K562 (cell line): ENCODE results near the gene MUC3A. TPM values are rescaled to one million over a fixed set of nuclear protein-coding genes. Genes with fewer than 3 reads are reported as not detected.

Source experiments
- ATAC-seq: fragments of 200-7000 bp; cut with Tn5 transposase; 3 replicates; pipeline ENCODE4 v1.9.1; 2020; ENCODE audit warnings: moderate library complexity
- BruUV-seq: library from RNA; stranded (reverse); fragments of 400-500 nt; replicated peaks from 2 replicates; lab custom pipeline; 2021; lab: Mats Ljungman, UMichigan
- CTCF ChIA-PET: fragments of 300-600 bp; formaldehyde crosslinking; extraction: SDS; loops from one replicate; lab custom pipeline; 2021; ENCODE audit warnings: low intra/inter-chr PET ratio; lab: Yijun Ruan, JAX
- POLR2A ChIA-PET: fragments of 300-600, 350-650 bp; sonication (Branson Sonifier 250); formaldehyde crosslinking; extraction: SDS; loops from one replicate; lab custom pipeline; 2021; ENCODE audit warnings: antibody characterized with exemption, inconsistent platforms; lab: Yijun Ruan, JAX
- DNase-seq, 4 experiments: peaks; one replicate each; pipeline versions ENCODE4 v3.0.0 to v3.0.0-alpha.2; 2011 to 2018; ENCODE audit warnings: low spot score in 3 of 4, mixed read lengths in 3 of 4; ENCODE audit errors: extremely low read depth in 1 of 4
- FAIRE-seq: peaks from 2 replicates; lab custom pipeline; 2011; peaks lifted over from hg19 to GRCh38; lab: Jason Lieb, UNC
- H2AFZ ChIP-seq: 2 replicates; pipeline ENCODE4 v1.6.0; 2011; ENCODE audit warnings: low read depth, low read length, control low read depth, inconsistent platforms
- H3K27ac ChIP-seq: fragments of 200-600 bp; 3 replicates; pipeline ENCODE4 v1.8.0; 2011; ENCODE audit warnings: low read depth, mild to moderate bottlenecking, control low read depth, inconsistent platforms, low read length, moderate library complexity, mixed read lengths; ENCODE audit errors: extremely low read depth
- H3K27me3 ChIP-seq, 2 experiments: fragments of 300-600 bp in 1 of 2; 2 replicates in 1 of 2; 3 replicates in 1 of 2; pipeline versions ENCODE4 v1.6.0 to v1.8.0; 2011; ENCODE audit warnings: inconsistent platforms in 2 of 2, low read length in 2 of 2, mild to moderate bottlenecking in 1 of 2, mixed read lengths in 1 of 2, moderate library complexity in 1 of 2; ENCODE audit not compliant: control insufficient read depth in 2 of 2, insufficient read depth in 2 of 2
- H3K36me3 ChIP-seq: fragments of 300-600 bp; 3 replicates; pipeline ENCODE4 v1.8.0; 2011; ENCODE audit warnings: mild to moderate bottlenecking, low read length, inconsistent platforms; ENCODE audit not compliant: control insufficient read depth, insufficient read depth
- H3K4me1 ChIP-seq, 2 experiments: fragments of 200-600 bp in 1 of 2; replicated peaks in 1 of 2; 2 replicates in 1 of 2; 3 replicates in 1 of 2; pipeline versions ENCODE4 v1.5.1 to v1.8.0; 2011; ENCODE audit warnings: inconsistent platforms in 2 of 2, low read length in 2 of 2, mild to moderate bottlenecking in 1 of 2, mixed read lengths in 1 of 2, moderate library complexity in 1 of 2; ENCODE audit not compliant: control insufficient read depth in 2 of 2, insufficient read depth in 2 of 2
- H3K4me2 ChIP-seq: 2 replicates; pipeline ENCODE4 v1.6.1; 2011; ENCODE audit warnings: low read length, control low read depth, inconsistent platforms, mixed read lengths; ENCODE audit not compliant: insufficient read depth
- H3K4me3 ChIP-seq: fragments of 200-600 bp; sonication (generic), shearing (Covaris generic); 2 replicates; pipeline ENCODE4 v1.5.1; 2016; ENCODE audit warnings: control low read depth, inconsistent platforms
- H3K79me2 ChIP-seq: fragments of 200-600 bp; 3 replicates; pipeline ENCODE4 v1.8.0; 2011; ENCODE audit warnings: low read length, inconsistent platforms; ENCODE audit not compliant: control insufficient read depth, insufficient read depth
- H3K9ac ChIP-seq, 2 experiments: 2 replicates each; pipeline versions ENCODE4 v1.6.0 to v1.6.1; 2011; ENCODE audit warnings: low read depth in 2 of 2, low read length in 2 of 2, control low read depth in 1 of 2, inconsistent platforms in 1 of 2, mild to moderate bottlenecking in 1 of 2, mixed read lengths in 1 of 2; ENCODE audit not compliant: insufficient read depth in 1 of 2
- H3K9me1 ChIP-seq: one replicate; pipeline ENCODE4 v1.6.0; 2011; ENCODE audit warnings: inconsistent platforms, mild to moderate bottlenecking, low read length, moderate library complexity; ENCODE audit not compliant: control insufficient read depth, insufficient read depth
- H3K9me3 ChIP-seq: replicated peaks from 2 replicates; pipeline ENCODE4 v1.5.1; 2011; ENCODE audit warnings: low read depth, low read length, inconsistent platforms; ENCODE audit not compliant: control insufficient read depth, insufficient read depth
- H4K20me1 ChIP-seq: replicated peaks from 2 replicates; pipeline ENCODE4 v1.6.1; 2011; ENCODE audit warnings: low read length, inconsistent platforms, mixed read lengths; ENCODE audit not compliant: control insufficient read depth, insufficient read depth
- E2F8 ChIP-seq: fragments of 450-650 bp; IDR thresholded peaks from 2 replicates; pipeline ENCODE4 v1.7.1; 2018; ENCODE audit warnings: mild to moderate bottlenecking, low read depth; ENCODE audit not compliant: partially characterized antibody
- ESRRB ChIP-seq: fragments of 250-450 bp; sonication (Bioruptor Pico); IDR thresholded peaks from 2 replicates; pipeline ENCODE4 v1.5.0; 2020; ENCODE audit warnings: mild to moderate bottlenecking, moderate library complexity, borderline replicate concordance
- ETV1 ChIP-seq: fragments of 450-650 bp; conservative IDR thresholded peaks from 2 replicates; pipeline ENCODE4 v1.6.1; 2016; ENCODE audit warnings: missing genetic modification characterization, control low read depth, low read depth, missing compliant biosample characterization
- HLTF ChIP-seq: fragments of 450-650 bp; IDR thresholded peaks from 2 replicates; pipeline ENCODE4 v1.6.1; 2016
- HNRNPH1 ChIP-seq: fragments of 200-400 bp; formaldehyde crosslinking; optimal IDR thresholded peaks from 2 replicates; pipeline ENCODE3; 2017; ENCODE audit warnings: low read depth, mild to moderate bottlenecking, low read length, moderate library complexity
- IFI16 ChIP-seq: fragments of 250-450 bp; sonication (Bioruptor Pico); IDR thresholded peaks from 2 replicates; pipeline ENCODE4 v2.1.2; 2022; ENCODE audit warnings: mild to moderate bottlenecking, inconsistent platforms
- NCOA6 ChIP-seq: fragments of 450-650 bp; IDR thresholded peaks from 2 replicates; pipeline ENCODE4 v1.6.1; 2017; ENCODE audit warnings: mild to moderate bottlenecking
- NR3C1 ChIP-seq: sonication (generic); formaldehyde crosslinking; IDR thresholded peaks from 2 replicates; pipeline ENCODE4 v1.8.1; 2022; ENCODE audit warnings: missing genetic modification reagents
- NUFIP1 ChIP-seq: fragments of 450-650 bp; IDR thresholded peaks from 2 replicates; pipeline ENCODE4 v1.6.1; 2018; ENCODE audit not compliant: partially characterized antibody
- SIN3A ChIP-seq, 2 experiments: fragments of 150-350 bp in 1 of 2; IDR thresholded peaks; 2 replicates each; pipeline ENCODE4 v1.6.1; 2011 to 2016; ENCODE audit warnings: borderline replicate concordance in 2 of 2, low read depth in 2 of 2, low read length in 2 of 2, mild to moderate bottlenecking in 2 of 2, moderate library complexity in 2 of 2; ENCODE audit not compliant: control insufficient read depth in 1 of 2
- SMC3 ChIP-seq: conservative IDR thresholded peaks from 2 replicates; pipeline ENCODE4 v1.6.1; 2011; ENCODE audit warnings: low read depth, low read length, improper control_type of control experiment; ENCODE audit not compliant: insufficient read depth
- TCF3 ChIP-seq: sonication (generic); formaldehyde crosslinking; IDR thresholded peaks from 2 replicates; pipeline ENCODE4 v1.4.0; 2020; ENCODE audit warnings: mild to moderate bottlenecking, missing genetic modification reagents
- ZNF197 ChIP-seq: fragments of 200-800 bp; sonication (Bioruptor generic); IDR thresholded peaks from 2 replicates; pipeline ENCODE4 v1.6.1; 2016; ENCODE audit warnings: low read depth, missing genetic modification characterization, missing compliant biosample characterization
- ZNF41 ChIP-seq: fragments of 250-450 bp; sonication (Bioruptor Pico); conservative IDR thresholded peaks from 2 replicates; pipeline ENCODE4 v1.4.0; 2020; ENCODE audit warnings: mild to moderate bottlenecking
- ZNF699 ChIP-seq: fragments of 250-450 bp; sonication (Bioruptor Pico); IDR thresholded peaks from 2 replicates; pipeline ENCODE4 v1.8.0; 2021; ENCODE audit warnings: mild to moderate bottlenecking, moderate library complexity; ENCODE audit not compliant: insufficient replicate concordance
- WGBS: fragments of 100-300 bp; shearing (Covaris generic); methylation state at CpG from one replicate; pipeline ENCODE4 v1.1.6; 2016; ENCODE audit warnings: low coverage, mixed read lengths; ENCODE audit not compliant: insufficient coverage; ENCODE audit errors: missing lambda C conversion rate; 5-methylcytosine and 5-hydroxymethylcytosine counted together
- in situ Hi-C: fragments of 300-500 bp; cut with MboI; formaldehyde crosslinking; loops from 4 replicates; pipeline ENCODE4 v1.15.0; 2018; ENCODE audit warnings: inconsistent platforms, mixed read lengths
- intact Hi-C: fragments of 100-400 bp; cut with micrococcal nuclease; formaldehyde crosslinking; loops from 2 replicates; pipeline ENCODE4 v1.14.2; 2022
- polyA plus RNA-seq, 8 experiments: library from polyadenylated mRNA; depleted of rRNA in 4 of 8; stranded (reverse) in 5 of 8; unstranded in 3 of 8; fragments of >200 nt; fragmentation: Nextera tagmentation in 2 of 8; fragmentation: Illumina TruSeq in 1 of 8; extraction: Ambion mirVana in 2 of 8; extraction: Trizol in 1 of 8; gene quantifications; 2 replicates each; pipeline versions ENCODE4 v1.2.1 to v1.2.3, GENCODE V29; 2011 to 2014; ENCODE audit warnings: inconsistent platforms in 1 of 8, missing spikeins in 1 of 8
- total RNA-seq, 7 experiments: library from RNA; depleted of rRNA in 6 of 7; stranded (reverse); fragments of >200 nt in 6 of 7; fragmentation: Illumina TruSeq in 2 of 7; extraction: Trizol in 2 of 7; gene quantifications; 2 replicates each; pipeline versions ENCODE4 v1.2.1 to v1.2.3, GENCODE V29; 2011 to 2021; ENCODE audit warnings: low replicate concordance in 1 of 7
- TF ChIP-seq, protein P1 (sequence below): fragments of 250-450 bp; sonication (Bioruptor Pico); IDR thresholded peaks from 2 replicates; pipeline ENCODE4 v1.5.0; 2022; ENCODE audit warnings: mild to moderate bottlenecking
- TF ChIP-seq, protein P2 (sequence below): fragments of 450-650 bp; conservative IDR thresholded peaks from 2 replicates; pipeline ENCODE4 v1.6.1; 2016; ENCODE audit warnings: missing genetic modification characterization, low read depth, mild to moderate bottlenecking, control low read depth, missing compliant biosample characterization

The MUC3A gene
- total and polyA plus RNA-seq, 9 of the 15 experiments (the other 6 are each of a cell fraction or from before 2014, with no cell fraction given) = 0.06 to 2.2 (median 0.20) TPM; not detected in 1

GRCh38 chr7:100914879-100915447, 34.4 kb upstream of the MUC3A start:
- Histone ChIP-seq H3K36me3 (no peaks in the 10 kb centered on the region), H3K9ac (no peak overlapping the region), H4K20me1 (no peaks in the 10 kb centered on the region), H3K4me2 (no peak overlapping the region), H3K9me1 (no peaks in the 10 kb centered on the region), H3K79me2 (no peaks in the 10 kb centered on the region), H3K4me1 (peaks cover 4% of the 10 kb centered on the region in 2 experiments; a peak in 1 of 5 replicates), H3K27me3 (no peaks in the 10 kb centered on the region), H3K9me3 (no peaks in the 10 kb centered on the region), H3K27ac (no peak overlapping the region), H2AFZ (no peak overlapping the region), H3K4me3 (no peak overlapping the region)
- no peak for DNase-seq
- in situ Hi-C loops (loop anchor here (25.0 kb wide), 1 partner anchor 372 kb away; no protein-coding TSS in a partner anchor), intact Hi-C loops (no loop called here)
- BruUV-seq = no TSS peak
- FAIRE-seq = no peak
- ChIA-PET POLR2A (no interaction called here), CTCF (no interaction called here)
- no peak for ATAC-seq
- 38% methylated on average over 7 of the region's 8 CpGs for WGBS
- no peak for TF ChIP-seq SMC3
- TF ChIP-seq E2F8 = no peak
- no peak for TF ChIP-seq ZNF699 (CRISPR knock-in tag)
- TF ChIP-seq ESRRB (CRISPR knock-in tag) = no peak
- TF ChIP-seq, protein P1, sequence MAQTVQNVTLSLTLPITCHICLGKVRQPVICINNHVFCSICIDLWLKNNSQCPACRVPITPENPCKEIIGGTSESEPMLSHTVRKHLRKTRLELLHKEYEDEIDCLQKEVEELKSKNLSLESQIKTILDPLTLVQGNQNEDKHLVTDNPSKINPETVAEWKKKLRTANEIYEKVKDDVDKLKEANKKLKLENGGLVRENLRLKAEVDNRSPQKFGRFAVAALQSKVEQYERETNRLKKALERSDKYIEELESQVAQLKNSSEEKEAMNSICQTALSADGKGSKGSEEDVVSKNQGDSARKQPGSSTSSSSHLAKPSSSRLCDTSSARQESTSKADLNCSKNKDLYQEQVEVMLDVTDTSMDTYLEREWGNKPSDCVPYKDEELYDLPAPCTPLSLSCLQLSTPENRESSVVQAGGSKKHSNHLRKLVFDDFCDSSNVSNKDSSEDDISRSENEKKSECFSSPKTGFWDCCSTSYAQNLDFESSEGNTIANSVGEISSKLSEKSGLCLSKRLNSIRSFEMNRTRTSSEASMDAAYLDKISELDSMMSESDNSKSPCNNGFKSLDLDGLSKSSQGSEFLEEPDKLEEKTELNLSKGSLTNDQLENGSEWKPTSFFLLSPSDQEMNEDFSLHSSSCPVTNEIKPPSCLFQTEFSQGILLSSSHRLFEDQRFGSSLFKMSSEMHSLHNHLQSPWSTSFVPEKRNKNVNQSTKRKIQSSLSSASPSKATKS = no peak
- TF ChIP-seq NUFIP1 = no peak
- no peak for TF ChIP-seq HNRNPH1
- no peak for TF ChIP-seq ETV1 (tag)
- TF ChIP-seq IFI16 = no peak
- TF ChIP-seq NCOA6 = no peak
- no peak for TF ChIP-seq NR3C1 (CRISPR knock-in tag)
- TF ChIP-seq TCF3 (CRISPR knock-in tag) = no peak
- TF ChIP-seq HLTF = no peak
- no peak for TF ChIP-seq ZNF41 (CRISPR knock-in tag)
- TF ChIP-seq, protein P2, sequence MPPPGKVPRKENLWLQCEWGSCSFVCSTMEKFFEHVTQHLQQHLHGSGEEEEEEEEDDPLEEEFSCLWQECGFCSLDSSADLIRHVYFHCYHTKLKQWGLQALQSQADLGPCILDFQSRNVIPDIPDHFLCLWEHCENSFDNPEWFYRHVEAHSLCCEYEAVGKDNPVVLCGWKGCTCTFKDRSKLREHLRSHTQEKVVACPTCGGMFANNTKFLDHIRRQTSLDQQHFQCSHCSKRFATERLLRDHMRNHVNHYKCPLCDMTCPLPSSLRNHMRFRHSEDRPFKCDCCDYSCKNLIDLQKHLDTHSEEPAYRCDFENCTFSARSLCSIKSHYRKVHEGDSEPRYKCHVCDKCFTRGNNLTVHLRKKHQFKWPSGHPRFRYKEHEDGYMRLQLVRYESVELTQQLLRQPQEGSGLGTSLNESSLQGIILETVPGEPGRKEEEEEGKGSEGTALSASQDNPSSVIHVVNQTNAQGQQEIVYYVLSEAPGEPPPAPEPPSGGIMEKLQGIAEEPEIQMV (tag) = no peak
- no peak for TF ChIP-seq ZNF197 (CRISPR knock-in tag)
- TF ChIP-seq SIN3A (IDR thresholded peaks at IDR 0.05; ENCODE audit: borderline replicate concordance in 2 of 2, control insufficient read depth in 1 of 2, low read depth in 2 of 2, low read length in 2 of 2) = no peak
